Measurements from ENCODE around the gene PGAM1.
"Not testable (repeated sequence)": the region's sequence is repeated elsewhere in the genome, so short reads cannot be mapped to it uniquely, and the experiment has no call there.

PGAM1 gene

DNA sequence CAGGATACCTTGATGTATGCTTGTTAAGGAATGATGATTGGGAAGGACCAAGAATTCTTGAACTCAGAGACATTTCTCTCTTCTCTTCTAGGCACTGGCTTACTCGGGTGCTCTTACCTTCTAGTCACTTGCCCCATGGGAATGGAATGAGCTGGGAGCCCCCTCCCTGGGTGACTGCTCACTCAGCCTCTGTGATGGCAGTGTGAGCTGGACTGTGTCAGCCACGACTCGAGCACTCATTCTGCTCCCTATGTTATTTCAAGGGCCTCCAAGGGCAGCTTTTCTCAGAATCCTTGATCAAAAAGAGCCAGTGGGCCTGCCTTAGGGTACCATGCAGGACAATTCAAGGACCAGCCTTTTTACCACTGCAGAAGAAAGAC is 30.7 kb downstream of the PGAM1 start:
- DNase-seq (ENCODE audit: low read depth), result no peak

DNA sequence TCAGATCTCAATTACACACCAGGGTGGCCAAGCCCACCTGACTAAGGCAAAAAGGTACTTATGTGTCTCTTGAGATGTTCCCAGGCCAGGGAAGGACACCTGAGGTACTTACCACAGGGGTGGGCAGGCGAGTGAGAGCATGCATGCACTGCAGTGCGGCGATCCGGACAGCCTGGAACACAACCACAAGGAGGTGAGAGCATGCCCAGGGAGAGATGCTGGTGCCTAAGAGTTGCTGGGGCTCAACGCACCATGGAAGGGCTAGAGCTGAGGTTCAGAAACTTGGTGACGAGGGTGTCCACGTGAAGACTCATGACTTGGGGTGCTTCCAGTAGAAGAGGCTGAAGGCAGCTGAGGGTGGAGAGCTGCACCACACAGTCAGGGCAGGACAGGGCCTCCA is 33.1 kb downstream of the PGAM1 start:
- DNase-seq (ENCODE audit: low read depth), result no peak

DNA sequence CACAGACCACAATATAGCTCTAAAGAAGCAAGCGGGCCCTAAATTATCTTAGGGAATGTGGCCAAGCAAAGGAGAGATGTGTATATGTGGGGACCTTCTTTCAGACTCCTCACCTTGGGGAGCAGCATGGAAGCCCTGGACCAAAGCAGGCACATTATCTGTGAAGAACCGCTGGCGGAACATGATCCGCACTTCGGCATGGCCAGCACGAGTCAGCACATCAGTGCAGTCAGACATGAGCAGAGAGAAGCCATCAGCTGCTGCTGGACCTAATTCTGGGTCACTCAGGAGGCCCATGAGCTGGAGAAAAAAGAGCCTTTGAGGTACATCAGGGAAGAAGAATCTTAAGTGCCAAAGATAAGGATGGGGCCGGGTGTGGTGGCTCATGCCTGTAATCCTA is 33.9 kb downstream of the PGAM1 start:
- no peak for DNase-seq (ENCODE audit: low read depth)

DNA sequence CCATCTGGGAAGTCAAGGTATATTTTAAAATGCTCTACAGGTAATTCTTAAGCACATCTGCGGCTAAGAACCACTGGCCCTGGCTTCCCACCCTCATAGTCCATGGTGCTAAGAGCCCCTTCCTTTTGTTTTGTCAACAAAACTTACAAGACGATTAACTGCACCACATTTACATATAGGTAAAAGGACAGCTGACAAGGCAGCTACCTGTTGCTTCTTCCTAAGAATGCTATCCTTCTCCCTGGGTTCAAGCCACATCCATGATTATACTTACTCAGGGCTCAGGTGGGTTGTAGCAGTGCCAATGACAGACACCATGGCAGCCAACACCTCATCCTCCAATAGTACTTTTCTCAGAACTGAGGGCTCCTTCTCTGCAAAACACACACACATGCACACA is 36.3 kb downstream of the PGAM1 start:
- DNase-seq (ENCODE audit: low read depth), result no peak

DNA sequence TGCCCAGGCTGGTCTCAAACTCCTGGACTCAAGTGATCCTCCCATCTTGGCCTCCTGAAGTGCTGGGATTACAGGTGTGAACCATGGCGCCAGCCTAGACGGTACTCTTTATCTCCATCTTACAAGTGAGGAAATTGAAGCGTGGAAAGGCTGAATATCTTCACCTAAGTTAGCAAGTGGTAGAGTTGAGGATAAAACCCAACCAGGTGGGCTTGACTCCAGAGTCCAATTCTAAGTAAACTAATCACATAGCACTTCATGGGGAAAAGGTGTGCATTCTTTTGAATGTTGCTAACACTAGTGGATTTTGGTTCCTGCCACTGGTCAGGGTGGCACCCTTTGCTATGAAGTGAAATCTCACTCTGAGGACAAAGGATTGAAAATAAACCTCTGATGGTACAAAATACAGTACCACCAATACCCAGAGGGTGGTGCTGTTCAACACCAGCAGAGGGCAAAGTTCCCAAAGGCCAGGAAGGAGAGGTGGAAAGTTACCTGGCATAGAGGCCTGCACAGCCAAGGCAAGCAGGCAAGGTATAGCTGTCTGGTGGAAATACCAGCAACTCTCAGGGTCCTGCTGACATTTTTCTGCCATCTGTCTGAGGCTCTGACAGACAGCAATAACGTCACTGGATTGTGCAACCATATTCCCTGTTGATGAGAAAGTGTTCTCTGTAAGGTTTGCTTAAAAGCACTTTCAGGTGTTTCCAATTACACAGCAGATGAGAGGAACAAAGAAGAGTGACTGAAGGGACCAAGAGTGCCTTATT is 37.6 kb downstream of the PGAM1 start:
- peak; percentile 68 for DNase-seq (ENCODE audit: low read depth)

DNA sequence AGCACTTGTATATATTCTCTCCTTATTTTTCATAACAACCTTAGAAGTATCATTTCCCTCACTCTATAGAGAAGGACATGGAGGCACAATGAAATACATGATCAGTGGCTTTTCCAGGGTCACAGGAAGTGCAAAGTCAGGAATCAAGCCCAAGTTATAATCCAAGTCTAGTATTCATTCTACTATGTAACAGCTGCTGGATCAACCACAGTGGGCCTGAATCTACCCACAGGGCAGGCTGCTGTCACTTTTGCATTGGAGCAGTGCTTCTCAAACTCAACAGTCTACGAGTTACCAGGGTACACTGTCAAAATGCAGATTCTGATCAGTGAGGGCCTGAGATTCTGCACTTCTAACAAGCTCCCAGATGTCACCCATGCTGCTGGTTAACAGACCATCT is 38.2 kb downstream of the PGAM1 start:
- DNase-seq (ENCODE audit: low read depth), result no peak

DNA sequence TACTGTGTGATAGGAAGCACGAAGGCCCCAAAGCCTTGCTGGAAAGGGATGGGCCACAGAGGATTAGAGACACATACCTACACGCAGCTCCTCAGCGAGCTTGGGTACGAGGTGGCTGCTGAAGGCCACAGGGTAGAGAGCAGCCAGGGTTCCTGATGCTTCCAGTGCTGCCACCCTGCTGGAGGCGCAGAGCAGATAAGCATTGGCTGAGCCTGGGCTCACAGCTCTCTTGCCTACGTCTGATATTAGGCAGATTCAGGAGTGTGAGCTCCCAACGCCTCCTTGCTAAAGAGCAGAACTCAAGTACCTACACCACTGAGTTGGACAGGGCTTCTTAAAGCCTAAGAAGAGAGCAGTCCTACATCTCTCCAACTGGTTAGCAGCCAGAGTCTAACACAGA is 40.0 kb downstream of the PGAM1 start:
- no peak for DNase-seq (ENCODE audit: low read depth)

DNA sequence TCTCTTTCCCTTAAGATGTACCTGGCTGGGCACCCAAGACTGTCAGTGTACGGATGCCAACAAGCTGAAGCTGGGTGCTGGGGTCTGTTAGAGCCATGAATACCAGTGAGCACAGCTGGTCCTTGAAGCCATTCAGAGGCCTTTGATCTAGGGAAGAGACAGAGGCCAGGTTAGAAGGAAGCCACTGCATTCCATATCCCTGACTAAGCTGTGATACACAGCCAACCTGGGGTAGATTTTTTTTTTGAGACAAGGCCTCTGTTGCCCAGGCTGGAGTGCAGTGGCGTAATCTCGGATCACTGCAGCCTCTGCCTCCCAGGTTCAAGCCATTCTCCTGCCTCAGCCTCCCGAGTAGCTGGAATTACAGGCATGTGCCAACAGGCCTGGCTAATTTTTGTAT is 40.8 kb downstream of the PGAM1 start:
- DNase-seq (ENCODE audit: low read depth), result peak; percentile 40

DNA sequence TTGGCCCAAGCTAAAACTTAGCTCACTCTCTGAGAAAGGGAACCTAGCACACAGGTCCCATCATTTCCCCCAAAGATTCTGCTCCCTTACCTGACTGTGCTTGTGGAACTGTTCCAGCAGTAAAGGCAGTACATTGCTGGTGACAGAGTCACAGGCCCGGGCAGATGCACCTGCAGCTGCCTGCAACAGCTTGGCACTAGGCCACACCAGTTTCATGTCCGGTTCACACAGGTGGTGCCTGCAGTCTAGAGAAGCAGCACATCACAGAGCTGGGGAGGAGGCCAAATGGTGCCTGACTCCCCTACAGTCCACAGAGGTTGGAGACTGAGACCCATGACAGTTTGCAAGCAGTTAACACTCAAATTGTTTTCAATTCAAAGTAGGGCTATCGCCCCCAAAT is 42.2 kb downstream of the PGAM1 start:
- no peak for DNase-seq (ENCODE audit: low read depth)

DNA sequence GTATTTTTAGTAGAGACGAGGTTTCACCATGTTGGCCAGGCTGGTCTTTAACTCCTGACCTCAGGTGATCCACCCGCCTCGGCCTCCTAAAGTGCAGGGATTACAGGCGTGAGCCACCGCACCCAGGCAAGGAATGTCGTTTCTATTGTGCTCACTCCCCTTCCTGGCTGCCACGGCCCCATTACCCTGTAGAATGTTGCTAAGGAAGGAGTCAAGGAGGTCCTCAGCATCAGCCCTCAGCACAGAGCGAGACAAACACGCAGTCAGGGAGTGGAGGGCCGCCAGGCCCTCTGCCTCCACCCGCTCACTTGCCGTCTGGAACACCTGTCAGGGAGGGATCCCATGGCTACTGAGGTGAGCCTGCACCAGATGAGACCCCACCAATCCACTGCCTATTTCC is 42.8 kb downstream of the PGAM1 start:
- DNase-seq (ENCODE audit: low read depth), result not testable (repeated sequence)

DNA sequence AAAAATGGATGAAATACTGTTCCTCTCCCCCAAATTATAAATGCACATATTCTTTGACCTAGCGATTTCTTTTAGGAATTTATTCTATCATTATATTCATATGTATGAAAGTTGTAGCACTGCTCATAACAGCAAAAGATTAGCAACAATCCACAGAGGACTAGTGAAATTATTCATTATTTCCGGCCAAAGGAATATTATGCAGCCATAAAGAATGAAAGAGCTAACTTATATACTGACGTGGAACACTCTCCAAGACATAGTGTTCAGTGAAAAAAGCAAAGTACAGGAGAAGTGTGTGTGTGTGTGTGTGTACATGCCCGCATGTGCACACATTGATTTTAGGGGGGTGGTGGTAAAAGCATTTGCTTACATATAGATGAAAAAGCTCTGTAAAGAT is 48.9 kb downstream of the PGAM1 start:
- DNase-seq (ENCODE audit: low read depth), result no peak

DNA sequence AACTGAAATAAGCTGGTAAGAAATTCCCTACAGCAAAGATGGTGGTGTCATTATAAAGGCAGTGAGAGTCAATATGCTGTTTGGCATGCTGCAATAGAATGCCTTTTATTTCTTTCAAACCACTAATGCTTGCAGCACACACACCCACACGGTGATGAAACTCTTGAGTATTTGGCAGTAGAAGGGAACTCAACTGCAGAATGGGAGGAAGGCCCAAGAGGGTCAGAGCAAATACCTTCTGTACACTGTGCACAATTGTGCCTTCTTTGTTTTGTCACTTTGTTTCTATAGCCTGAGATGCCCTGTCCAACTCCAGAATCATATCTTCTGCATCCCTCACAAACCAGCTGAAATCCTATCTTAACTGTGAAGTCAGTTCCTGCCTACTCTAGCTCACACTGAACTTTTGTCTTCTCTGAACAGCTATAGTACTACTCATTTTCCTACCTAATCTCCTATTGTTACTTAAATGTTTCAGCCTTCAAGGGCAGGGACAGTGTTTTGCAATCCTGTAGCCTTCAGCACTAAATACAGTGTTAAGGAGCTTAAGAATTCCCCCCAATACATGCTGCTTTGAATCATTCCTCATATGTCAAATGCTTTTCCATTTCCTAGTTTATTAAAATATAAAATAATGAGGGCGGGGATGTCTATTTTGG is 50.1 kb downstream of the PGAM1 start:
- no peak for DNase-seq (ENCODE audit: low read depth)

DNA sequence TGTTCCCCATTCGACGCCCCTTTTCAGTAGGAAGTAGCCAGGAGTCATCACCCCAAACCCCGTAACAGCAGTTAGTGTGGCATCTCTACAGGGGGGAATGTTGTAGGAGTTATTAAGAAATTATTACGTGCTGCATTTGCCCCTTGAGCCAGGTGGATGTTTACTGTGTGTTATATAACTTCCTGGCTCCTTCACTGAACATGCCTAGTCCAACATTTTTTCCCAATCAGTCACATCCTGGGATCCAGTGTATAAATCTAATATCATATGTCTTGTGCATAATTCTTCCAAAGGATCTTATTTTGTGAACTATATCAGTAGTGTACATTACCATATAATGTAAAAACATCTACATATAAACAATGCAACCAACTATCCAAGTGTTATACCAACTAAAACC is 53.4 kb downstream of the PGAM1 start:
- not testable (repeated sequence) for DNase-seq (ENCODE audit: low read depth)

DNA sequence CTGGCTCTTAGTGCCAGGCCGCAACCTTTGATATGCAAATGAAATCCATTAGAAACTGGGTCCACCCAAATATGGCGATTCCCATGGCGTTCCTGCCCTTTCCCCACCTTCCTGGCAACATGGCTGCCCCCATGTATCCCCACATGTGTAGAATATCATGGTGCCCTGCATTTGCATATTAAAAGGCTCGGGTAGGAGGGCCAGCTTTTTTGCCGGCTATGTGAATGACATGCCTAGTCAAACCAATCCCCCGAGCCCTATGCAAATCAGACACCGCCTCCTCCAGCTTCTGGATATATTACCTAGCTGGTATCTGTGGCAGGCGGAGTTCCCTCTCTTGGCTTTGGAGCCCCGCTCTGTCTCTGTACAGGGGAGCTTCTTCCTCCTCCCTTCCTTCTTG is 53.9 kb downstream of the PGAM1 start:
- DNase-seq (ENCODE audit: low read depth), result no peak

DNA sequence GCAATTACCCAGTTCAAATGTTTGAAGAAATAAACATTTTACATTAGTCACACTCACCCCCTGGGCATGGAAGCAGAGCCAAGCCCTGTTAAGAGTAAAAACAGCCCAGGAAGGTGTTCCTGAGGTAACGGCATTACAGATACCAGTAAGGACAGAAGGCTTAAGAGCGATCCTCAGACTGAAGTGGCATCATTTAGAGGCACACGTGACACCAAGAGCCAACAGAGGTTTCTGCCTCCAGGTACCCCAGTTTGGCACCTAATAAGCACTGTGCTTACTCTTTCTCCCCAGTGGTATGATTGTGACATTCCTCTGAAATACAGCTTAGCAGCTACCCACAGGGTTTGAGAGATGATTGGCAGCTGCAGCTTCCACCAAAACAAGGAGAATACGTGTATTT is 55.1 kb downstream of the PGAM1 start:
- no peak for DNase-seq (ENCODE audit: low read depth)

DNA sequence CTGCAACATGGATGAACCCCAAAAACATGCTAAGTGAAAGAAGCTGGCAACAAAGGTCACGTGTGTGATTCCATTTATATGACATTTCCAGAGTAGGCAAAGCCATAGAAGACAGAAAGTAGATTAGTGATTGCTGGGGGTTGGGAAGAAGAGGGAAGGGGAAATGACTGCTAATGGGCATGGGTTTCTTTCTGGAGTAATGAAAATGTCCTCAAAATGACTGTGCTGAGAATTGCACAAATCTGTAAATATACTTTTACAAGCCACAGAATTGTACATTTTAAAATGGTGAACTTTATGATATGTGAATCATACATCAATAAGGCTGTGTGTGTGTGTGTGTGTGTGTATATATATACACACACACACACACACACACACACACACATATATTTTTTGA is 56.4 kb downstream of the PGAM1 start:
- DNase-seq (ENCODE audit: low read depth), result no peak
